Fibroblast of mammary gland (primary cell): Measurements from ENCODE around the gene ANKRD39.

ENCODE experiments used
- DNase-seq: peaks from one replicate; pipeline ENCODE4 v3.0.0-alpha.2; 2010; ENCODE audit warnings: low read depth
- H3K4me3 ChIP-seq: 2 replicates; pipeline ENCODE4 v1.5.1; 2011; ENCODE audit warnings: low read depth, mild to moderate bottlenecking, low read length, moderate library complexity; ENCODE audit not compliant: control insufficient read depth
- TF ChIP-seq, protein P1 (sequence below): conservative IDR thresholded peaks from 2 replicates; pipeline ENCODE4 v1.5.1; 2011; ENCODE audit warnings: low read depth, low read length, inconsistent platforms; ENCODE audit not compliant: control insufficient read depth, insufficient read depth

Gene ANKRD39

DNA sequence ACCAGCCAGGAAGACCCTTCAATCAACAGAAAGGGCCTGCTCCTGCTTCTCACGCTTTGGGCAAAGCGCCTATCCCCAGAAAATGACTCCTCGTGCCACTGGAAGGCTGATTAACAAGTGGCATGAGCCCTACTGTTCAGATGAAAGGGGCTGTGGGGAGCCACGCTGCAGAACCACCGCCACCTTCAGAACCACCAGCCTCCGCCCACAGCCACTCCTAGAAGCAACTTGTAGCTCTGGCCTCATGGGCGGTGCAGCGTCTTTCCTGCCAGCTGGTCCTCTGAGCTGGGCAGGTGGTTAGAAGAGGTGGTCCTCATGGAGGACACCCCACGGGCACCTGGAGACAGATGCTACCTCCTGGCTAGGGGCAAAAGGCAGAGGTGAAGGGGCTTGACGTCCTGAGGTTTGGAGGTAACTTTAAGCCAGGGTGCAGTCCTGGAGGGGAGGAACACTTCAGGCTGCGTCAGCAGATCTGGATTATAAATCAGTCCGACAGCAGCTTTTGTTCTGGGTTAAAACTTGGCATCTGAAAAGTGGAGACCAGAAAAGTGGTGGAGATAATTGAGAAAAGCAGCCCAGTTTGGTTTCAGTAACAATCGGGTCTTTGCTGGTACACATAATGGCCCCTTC is 12.9 kb upstream of the ANKRD39 start:
- no peak for DNase-seq
- TF ChIP-seq, protein P1, sequence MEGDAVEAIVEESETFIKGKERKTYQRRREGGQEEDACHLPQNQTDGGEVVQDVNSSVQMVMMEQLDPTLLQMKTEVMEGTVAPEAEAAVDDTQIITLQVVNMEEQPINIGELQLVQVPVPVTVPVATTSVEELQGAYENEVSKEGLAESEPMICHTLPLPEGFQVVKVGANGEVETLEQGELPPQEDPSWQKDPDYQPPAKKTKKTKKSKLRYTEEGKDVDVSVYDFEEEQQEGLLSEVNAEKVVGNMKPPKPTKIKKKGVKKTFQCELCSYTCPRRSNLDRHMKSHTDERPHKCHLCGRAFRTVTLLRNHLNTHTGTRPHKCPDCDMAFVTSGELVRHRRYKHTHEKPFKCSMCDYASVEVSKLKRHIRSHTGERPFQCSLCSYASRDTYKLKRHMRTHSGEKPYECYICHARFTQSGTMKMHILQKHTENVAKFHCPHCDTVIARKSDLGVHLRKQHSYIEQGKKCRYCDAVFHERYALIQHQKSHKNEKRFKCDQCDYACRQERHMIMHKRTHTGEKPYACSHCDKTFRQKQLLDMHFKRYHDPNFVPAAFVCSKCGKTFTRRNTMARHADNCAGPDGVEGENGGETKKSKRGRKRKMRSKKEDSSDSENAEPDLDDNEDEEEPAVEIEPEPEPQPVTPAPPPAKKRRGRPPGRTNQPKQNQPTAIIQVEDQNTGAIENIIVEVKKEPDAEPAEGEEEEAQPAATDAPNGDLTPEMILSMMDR, result no peak
- peak overlapping the region; percentile 77 for H3K4me3 ChIP-seq

DNA sequence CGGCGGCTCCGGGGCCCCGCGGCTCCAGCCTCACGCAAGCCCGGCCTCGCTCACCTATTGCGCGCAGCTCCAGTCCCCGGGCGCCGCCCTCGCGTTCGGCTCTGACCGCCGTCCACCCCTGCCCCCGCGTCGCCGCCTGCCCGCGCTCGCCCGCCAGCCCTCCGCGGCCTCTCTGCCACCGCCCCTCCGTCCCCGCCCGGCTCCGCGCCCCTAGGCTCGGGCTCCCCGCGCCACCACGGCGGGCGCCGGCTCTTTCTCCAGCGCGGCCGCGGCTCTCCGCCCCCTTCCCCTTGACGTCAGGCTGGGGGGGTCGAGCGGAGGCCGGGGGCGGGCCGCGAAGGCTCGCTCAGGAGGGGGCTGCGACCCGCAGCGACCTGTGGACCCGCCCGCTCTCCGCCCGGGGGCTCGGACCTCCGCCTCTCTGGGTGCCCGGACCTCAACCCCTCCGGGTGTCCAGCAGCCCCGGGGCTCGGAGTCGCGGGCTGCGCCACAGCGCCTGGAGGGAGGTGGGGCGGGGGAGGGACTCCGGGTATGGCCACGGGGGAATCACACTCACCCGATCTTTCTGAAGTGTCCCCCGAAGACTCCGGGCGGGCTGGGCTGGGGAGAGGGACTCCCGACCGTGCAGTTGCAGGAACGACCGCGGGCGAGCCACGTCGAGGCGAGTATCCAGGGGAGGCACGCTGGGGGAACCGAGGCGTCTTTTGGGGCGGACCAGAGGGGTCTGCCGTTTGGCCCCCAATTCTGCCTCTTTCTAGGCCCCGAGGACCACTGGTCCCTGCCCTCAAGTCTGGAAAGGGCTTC is 12.2 kb upstream of the ANKRD39 start, which contains the start of gene SEMA4C:
Gene SEMA4C (minus strand): TSS at position 259 of the 804 bp plus-strand sequence. CDS start 2,194 bp downstream, outside the sequence.
- H3K4me3 ChIP-seq, result peak within 1 kb of the TSS; percentile 77
- no peak for DNase-seq
- TF ChIP-seq, protein P1, result no peak

DNA sequence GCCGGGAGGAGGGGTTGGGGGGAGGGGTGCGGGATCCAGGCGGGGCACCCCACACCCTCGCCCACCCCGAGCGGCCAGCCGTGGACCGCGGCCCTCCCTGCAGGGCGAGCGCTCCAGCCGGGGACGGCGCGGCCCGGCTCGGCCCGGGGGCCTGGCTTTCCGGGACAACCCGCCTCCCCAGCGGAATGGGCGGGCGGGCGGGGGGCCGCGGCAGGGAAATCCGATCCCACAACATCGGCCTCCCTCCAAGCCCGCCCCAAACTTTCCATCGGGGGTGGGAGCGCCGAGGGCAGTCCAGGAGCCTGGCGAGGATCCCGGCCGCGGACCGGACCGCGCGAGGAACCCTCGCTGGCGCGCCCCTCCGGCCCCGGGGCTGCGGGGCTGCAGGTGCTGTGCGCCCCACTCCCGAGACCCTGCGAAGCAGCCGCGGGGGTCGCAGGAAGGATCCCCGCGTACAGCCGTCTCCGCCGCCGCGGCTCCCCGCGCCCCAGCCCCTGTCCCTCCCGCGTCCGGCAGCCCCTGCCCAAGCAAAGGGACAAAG is 11.5 kb upstream of the ANKRD39 start:
- peak overlapping the region; percentile 77 for H3K4me3 ChIP-seq
- peak; percentile 66 for DNase-seq
- TF ChIP-seq, protein P1, result no peak

DNA sequence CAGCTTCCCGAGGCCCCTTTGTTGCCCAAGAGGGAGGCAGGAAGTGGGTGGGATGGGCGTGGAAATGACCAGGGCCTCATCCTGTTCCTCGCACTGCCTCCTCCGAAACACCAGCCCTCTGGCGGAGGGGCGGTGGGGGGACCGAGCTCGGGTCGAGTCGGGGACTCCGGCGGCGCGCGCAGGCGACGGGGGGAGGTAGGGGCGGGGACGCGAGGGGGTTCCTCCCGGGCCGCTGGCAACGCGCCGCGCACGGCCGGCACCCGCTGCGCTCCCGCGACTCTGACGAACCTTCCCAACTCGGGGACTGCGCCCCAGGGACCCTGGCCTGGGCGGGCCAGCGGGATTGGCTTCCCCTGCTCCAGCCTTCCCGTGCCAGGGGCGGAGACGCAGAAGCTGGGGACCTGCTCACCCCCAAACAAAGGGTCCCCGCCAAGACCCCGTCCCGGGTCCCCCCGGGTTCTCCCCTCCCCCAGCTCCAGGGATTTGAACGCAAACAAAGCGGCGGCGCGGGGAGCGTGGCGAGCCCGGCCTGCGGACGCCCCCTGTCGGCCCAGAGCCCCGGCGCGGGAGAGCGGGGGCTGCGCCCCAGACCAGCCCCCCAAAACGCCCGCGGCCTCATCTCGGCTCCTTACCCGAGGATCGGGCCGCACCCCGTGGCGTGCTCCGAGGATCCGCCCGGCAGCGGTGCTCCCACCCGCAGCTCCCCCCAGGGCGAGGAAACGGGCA is 10.9 kb upstream of the ANKRD39 start:
- TF ChIP-seq, protein P1, result no peak
- DNase-seq, result peak; percentile 86
- peak overlapping the region; percentile 77 for H3K4me3 ChIP-seq

DNA sequence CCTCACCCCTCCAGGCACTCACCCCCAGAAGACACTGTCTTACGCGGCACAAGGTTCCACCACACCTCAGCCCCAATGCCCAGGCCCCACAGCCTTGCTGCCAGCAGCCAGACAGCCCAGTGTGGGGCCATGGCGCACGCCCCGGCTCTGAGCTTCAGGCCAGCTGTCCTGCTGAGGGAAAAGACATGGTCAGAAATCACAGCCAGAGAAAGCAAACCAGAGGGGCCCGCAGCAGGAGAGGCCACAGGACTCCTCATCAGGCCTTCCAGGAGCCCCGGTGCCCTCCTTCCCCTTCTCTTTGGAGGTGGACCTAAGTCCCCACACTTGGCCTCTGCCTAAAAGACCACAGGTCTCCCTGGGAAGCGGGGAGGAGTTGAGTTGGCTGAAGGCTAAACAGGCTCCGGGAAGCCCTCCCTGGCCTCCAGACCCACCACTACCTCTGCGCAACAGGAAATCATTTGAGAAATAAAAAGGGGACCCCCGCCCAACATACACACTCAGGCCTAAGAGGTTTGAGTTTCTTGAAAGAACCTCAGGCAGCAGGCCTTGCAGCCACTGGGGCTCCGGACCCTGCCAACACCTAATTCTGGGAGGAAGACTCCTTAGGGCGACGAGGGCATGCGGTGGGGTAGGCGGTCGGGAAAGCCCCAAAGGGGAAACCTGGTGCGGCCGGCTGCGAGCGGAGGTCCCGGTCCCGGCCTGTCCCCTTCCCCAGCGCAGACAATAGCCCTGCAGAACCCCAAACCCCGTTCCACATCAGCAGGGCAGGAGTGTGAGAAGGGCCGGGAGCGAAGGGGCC is 10.1 kb upstream of the ANKRD39 start:
- TF ChIP-seq, protein P1, result no peak
- peak overlapping the region; percentile 77 for H3K4me3 ChIP-seq
- no peak for DNase-seq
